Measurements from ENCODE around the gene FAM20B. TPM values are rescaled to one million over a fixed set of nuclear protein-coding genes. Genes with fewer than 3 reads are reported as not detected.
A peak's percentile ranks its signal among the peaks of the same experiment; 100 is the strongest.

Gene FAM20B
- total RNA-seq, 1 experiment from 2014 or later, result 35.4 TPM

- Mint-ChIP-seq H3K27ac (0 out of 7 replicates have a peak overlapping the region, but pooled peaks of 1 of the 3 experiments have one; percentile 34), H3K4me1 (peaks cover 7 to 11% of the 10 kb centered on the region in 2 experiments), H3K27me3 (ENCODE audit: low read depth) (no peaks in the 10 kb centered on the region), H3K4me3 (no peak overlapping the region), H3K36me3 (ENCODE audit: insufficient read depth in 1 of 3, low read depth in 3 of 3) (peaks cover 23 to 79% (median 63%) of the 10 kb centered on the region in 3 experiments; a peak in 6 of 7 replicates), H3K9me3 (no peaks in the 10 kb centered on the region; a peak in 1 of 5 replicates)
- no peak overlapping the region for H3K9ac ChIP-seq (ENCODE audit: extremely low read depth, insufficient read length, low read length)
- H3K27ac ChIP-seq (ENCODE audit: insufficient read length, low read depth, low read length), result no peak overlapping the region
- no peak overlapping the region for H4K8ac ChIP-seq (replicated peaks; ENCODE audit: insufficient read length, low read depth, low read length)
- H4K5ac ChIP-seq (ENCODE audit: insufficient read length, low read depth, low read length), result no peak overlapping the region
- no peak overlapping the region for H3K18ac ChIP-seq (ENCODE audit: insufficient read length, low read depth, low read length)
- H3K4me1 ChIP-seq (ENCODE audit: insufficient read depth, low read length), result peaks cover 2% of the 10 kb centered on the region; the same call in 1 of the 2 replicates
- no peak overlapping the region for H2BK5ac ChIP-seq (ENCODE audit: insufficient read length, low read length)
- H3T11ph ChIP-seq (ENCODE audit: low read length), result no peak overlapping the region
- no peak for DNase-seq
- H3K79me1 ChIP-seq (ENCODE audit: insufficient read depth, low read depth, low read length, poor library complexity, severe bottlenecking), result no peaks in the 10 kb centered on the region
- no peak overlapping the region for H3K14ac ChIP-seq (ENCODE audit: insufficient read depth, low read length)
- no peak overlapping the region for H2BK20ac ChIP-seq (ENCODE audit: low read depth, low read length, poor library complexity, severe bottlenecking)
- H3K23ac ChIP-seq (ENCODE audit: insufficient read length, low read depth, low read length), result no peak overlapping the region
- WGBS (ENCODE audit: extremely low coverage, insufficient read length, low lambda C conversion rate), result no CpG with 5 or more reads among the region's 5 CpGs
- H3K23me2 ChIP-seq (ENCODE audit: insufficient read length, low read depth, low read length, poor library complexity, severe bottlenecking), result no peaks in the 10 kb centered on the region
- H3K4ac ChIP-seq (ENCODE audit: low read depth, low read length), result no peak overlapping the region
- no peaks in the 10 kb centered on the region for H3K9me3 ChIP-seq (ENCODE audit: control insufficient read depth, low read depth, low read length)
- no peak overlapping the region for H3K4me2 ChIP-seq (ENCODE audit: insufficient read depth, insufficient read length, low read length)
- no peak for TF ChIP-seq CTCF (conservative IDR thresholded peaks at IDR 0.05)
- no peak overlapping the region for H2BK120ac ChIP-seq (ENCODE audit: low read depth, low read length, poor library complexity, severe bottlenecking)
- H3K79me2 ChIP-seq (ENCODE audit: insufficient read depth, low read length), result no peaks in the 10 kb centered on the region
- no peak overlapping the region for H3K56ac ChIP-seq (ENCODE audit: insufficient read length, low read depth, low read length)
- H3K27me3 ChIP-seq (ENCODE audit: insufficient read depth, low read length), result no peaks in the 10 kb centered on the region
- H4K20me1 ChIP-seq (ENCODE audit: control insufficient read depth, insufficient read depth, insufficient read length), result no peaks in the 10 kb centered on the region
- no peak overlapping the region for H4K91ac ChIP-seq (ENCODE audit: insufficient read length, low read depth, low read length)
- H2AFZ ChIP-seq (ENCODE audit: low read length), result no peak overlapping the region
- H2BK12ac ChIP-seq (ENCODE audit: insufficient read length, low read depth, low read length), result no peak overlapping the region
- no peak overlapping the region for H2AK5ac ChIP-seq (ENCODE audit: insufficient read length, low read length)
- no peak overlapping the region for H2BK15ac ChIP-seq (ENCODE audit: low read depth, low read length)
Measured at GRCh38 chr1:179094818-179095217, 69.1 kb downstream of the FAM20B start.

Measured in H9 (cell line).